HG03354 (cell line): ENCODE data around the gene MTMR2.

Experiments used
- ATAC-seq: cut with Tn5 transposase; IDR thresholded peaks from one replicate; pipeline ENCODE4 v1.9.1; 2021; ENCODE audit warnings: mild to moderate bottlenecking; ENCODE audit not compliant: unreplicated experiment, poor library complexity, severe bottlenecking

The MTMR2 gene

GRCh38 chr11:95919514-95919913, 4.4 kb downstream of the MTMR2 start:
- no peak for ATAC-seq

- no peak for ATAC-seq
These were observed 5.2 kb downstream of the MTMR2 start for GRCh38 chr11:95918720-95919119.

GRCh38 chr11:95918056-95918455, 5.9 kb downstream of the MTMR2 start:
- no peak for ATAC-seq

GRCh38 chr11:95917193-95918036, 6.5 kb downstream of the MTMR2 start:
- ATAC-seq = no peak

GRCh38 chr11:95916049-95916448, 7.9 kb downstream of the MTMR2 start:
- no peak for ATAC-seq

GRCh38 chr11:95915051-95915450, 8.9 kb downstream of the MTMR2 start:
- no peak for ATAC-seq

- ATAC-seq = no peak
These were observed 9.9 kb downstream of the MTMR2 start for GRCh38 chr11:95913830-95914615.

- no peak for ATAC-seq
These were observed 10.9 kb downstream of the MTMR2 start for GRCh38 chr11:95912902-95913560.

- no peak for ATAC-seq
These were observed 12.5 kb downstream of the MTMR2 start for GRCh38 chr11:95911369-95911759.

GRCh38 chr11:95910638-95911368, 13.1 kb downstream of the MTMR2 start:
- no peak for ATAC-seq

- ATAC-seq = no peak
These were observed 15.1 kb downstream of the MTMR2 start for GRCh38 chr11:95908826-95909225.

- ATAC-seq = no peak
These were observed 16.4 kb downstream of the MTMR2 start for GRCh38 chr11:95907476-95907875.

- no peak for ATAC-seq
These were observed 19.8 kb downstream of the MTMR2 start for GRCh38 chr11:95904009-95904650.

GRCh38 chr11:95898782-95899181, 25.1 kb downstream of the MTMR2 start:
- ATAC-seq = no peak

GRCh38 chr11:95897731-95898130, 26.2 kb downstream of the MTMR2 start:
- no peak for ATAC-seq

- ATAC-seq = no peak
These were observed 28.1 kb downstream of the MTMR2 start for GRCh38 chr11:95895815-95896214.

- no peak for ATAC-seq
These were observed 30.9 kb downstream of the MTMR2 start for GRCh38 chr11:95892892-95893570.

- ATAC-seq = no peak
These were observed 31.4 kb downstream of the MTMR2 start for GRCh38 chr11:95892492-95892891.
